Non-pigmented ciliary epithelial cell (primary cell): Measurements from ENCODE around the gene WDR53.
"Not testable (repeated sequence)": the region's sequence is repeated elsewhere in the genome, so short reads cannot be mapped to it uniquely, and the experiment has no call there.

Source experiments
- DNase-seq: peaks from one replicate; pipeline ENCODE4 v3.0.0-alpha.2; 2010; ENCODE audit warnings: low read depth

The WDR53 gene

GRCh38 chr3:196517919-196518318 is 50.4 kb downstream of the WDR53 start:
- DNase-seq: no peak

GRCh38 chr3:196517162-196517800 is 51.1 kb downstream of the WDR53 start:
- no peak for DNase-seq

- no peak for DNase-seq
These were observed 53.3 kb downstream of the WDR53 start, which contains the start of gene SMCO1 for GRCh38 chr3:196514913-196515621. SMCO1 (minus strand) TSS chr3:196515346; CDS start chr3:196515209, 137 bp downstream.

DNA sequence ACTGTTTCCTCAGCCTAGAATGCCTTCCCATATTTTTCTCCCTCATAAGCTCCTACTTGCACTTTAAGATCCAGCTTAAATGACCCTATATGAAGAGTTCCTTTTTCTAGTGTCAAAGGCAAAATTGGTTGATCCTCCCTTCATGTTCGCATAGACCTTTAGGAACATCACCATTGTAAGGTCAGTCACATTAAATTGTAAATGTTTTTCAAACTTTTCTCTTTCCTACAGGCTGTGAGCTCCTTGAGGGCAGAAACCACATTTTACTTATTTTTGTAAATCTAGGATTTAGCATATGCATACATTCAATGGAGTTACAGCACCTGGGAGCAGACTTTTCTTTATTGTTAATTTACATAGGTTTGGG is 54.0 kb downstream of the WDR53 start:
- no peak for DNase-seq

GRCh38 chr3:196513697-196514349 is 54.5 kb downstream of the WDR53 start:
- DNase-seq: no peak

- not testable (repeated sequence) for DNase-seq
These were observed 56.5 kb downstream of the WDR53 start for GRCh38 chr3:196511646-196512425.

GRCh38 chr3:196511108-196511507 is 57.2 kb downstream of the WDR53 start:
- not testable (repeated sequence) for DNase-seq

GRCh38 chr3:196506687-196507086 is 61.7 kb downstream of the WDR53 start:
- DNase-seq: no peak

DNA sequence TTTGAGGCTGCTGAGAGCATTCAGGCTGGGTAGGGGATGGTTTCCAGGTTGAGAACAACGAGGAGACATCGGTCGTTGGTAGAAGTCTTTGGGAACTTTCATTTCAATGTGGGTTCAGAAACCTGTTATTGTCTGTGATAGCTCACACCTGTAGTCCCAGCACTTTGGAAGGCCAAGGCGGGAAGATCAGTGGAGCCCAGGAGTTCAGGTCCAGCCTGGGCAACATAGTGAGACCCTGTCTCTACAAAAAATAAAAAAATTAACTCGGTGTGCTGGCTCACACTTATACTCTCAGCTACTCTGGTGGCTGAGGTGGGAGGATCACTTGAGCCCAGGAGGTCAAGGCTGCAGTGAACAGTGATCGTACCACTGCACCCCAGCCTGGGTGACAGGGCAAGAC is 63.8 kb downstream of the WDR53 start:
- DNase-seq: no peak
